Ovary (tissue), 3 donors: ENCODE data around the gene TICAM2.

Source experiments
- CTCF ChIP-seq, 3 donors: fragments of 450-650 bp in 2 of 3; fragments of 200-600 bp in 1 of 3; IDR thresholded peaks; one replicate each; pipeline versions ENCODE4 v1.5.1 to v1.8.0; 2016 to 2022; ENCODE audit warnings: antibody characterized with exemption in 3 of 3, mild to moderate bottlenecking in 1 of 3
- EP300 ChIP-seq: sonication (generic); formaldehyde crosslinking; IDR thresholded peaks from one replicate; pipeline ENCODE4 v1.6.1; 2017; ENCODE audit warnings: antibody characterized with exemption
- POLR2A ChIP-seq: fragments of 450-650 bp; IDR thresholded peaks from one replicate; pipeline ENCODE4 v1.6.1; 2017; ENCODE audit warnings: antibody characterized with exemption, mild to moderate bottlenecking, moderate library complexity
- donor health status: DM: no; HTN: no; CAD: no.

GRCh38 chr5:115607935-115608334, 5.7 kb upstream of the TICAM2 start:
- no peak for TF ChIP-seq CTCF (IDR thresholded peaks at IDR 0.05)
- no peak for TF ChIP-seq POLR2A
- no peak for TF ChIP-seq EP300
